ENCODE measurements around the gene PTPDC1.

PTPDC1 gene

GRCh38 chr9:94084314-94084713 is at the start of gene PTPDC1:
Gene PTPDC1 (plus strand): TSS chr9:94084464. CDS start chr9:94084531, 67 bp downstream.
- Histone ChIP-seq H3K9ac (ENCODE audit: insufficient read length) (no peak within 1 kb of the TSS), H3K9me3 (ENCODE audit: low read depth, low read length) (no peaks in the 10 kb centered on the region), H3K27ac (no peak within 1 kb of the TSS), H3K36me3 (ENCODE audit: insufficient read depth, low read length) (no peaks in the 10 kb centered on the region), H3K4me3 (no peak within 1 kb of the TSS)
- no peak for DNase-seq (ENCODE audit: low read depth, low spot score)
- TF ChIP-seq POLR2AphosphoS5 (IDR thresholded peaks at IDR 0.05; ENCODE audit: borderline replicate concordance, low read depth, low read length) (no peak), FOXP2 (optimal IDR thresholded peaks at IDR 0.05; ENCODE audit: control extremely low read depth, extremely low read length, insufficient read depth) (no peak)

GRCh38 chr9:94034511-94034910 is 49.8 kb upstream of the PTPDC1 start:
- Histone ChIP-seq H3K27ac (no peak overlapping the region), H3K36me3 (ENCODE audit: insufficient read depth, low read length) (no peaks in the 10 kb centered on the region), H3K4me3 (no peak overlapping the region), H3K9ac (ENCODE audit: insufficient read length) (no peak overlapping the region), H3K9me3 (ENCODE audit: low read depth, low read length) (no peaks in the 10 kb centered on the region)
- TF ChIP-seq FOXP2 (optimal IDR thresholded peaks at IDR 0.05; ENCODE audit: control extremely low read depth, extremely low read length, insufficient read depth) (no peak), POLR2AphosphoS5 (IDR thresholded peaks at IDR 0.05; ENCODE audit: borderline replicate concordance, low read depth, low read length) (no peak), EZH2 (IDR thresholded peaks at IDR 0.05) (no peak)
- no peak for DNase-seq (ENCODE audit: low read depth, low spot score)

GRCh38 chr9:94039786-94040185 is 44.5 kb upstream of the PTPDC1 start:
- TF ChIP-seq EZH2 (IDR thresholded peaks at IDR 0.05) (no peak), FOXP2 (optimal IDR thresholded peaks at IDR 0.05; ENCODE audit: control extremely low read depth, extremely low read length, insufficient read depth) (no peak), POLR2AphosphoS5 (IDR thresholded peaks at IDR 0.05; ENCODE audit: borderline replicate concordance, low read depth, low read length) (no peak)
- H3K4me3 ChIP-seq, result no peak overlapping the region
- no peak overlapping the region for H3K9ac ChIP-seq (ENCODE audit: insufficient read length)
- H3K9me3 ChIP-seq (ENCODE audit: low read depth, low read length), result no peaks in the 10 kb centered on the region
- H3K36me3 ChIP-seq (ENCODE audit: insufficient read depth, low read length), result no peaks in the 10 kb centered on the region
- H3K27ac ChIP-seq, result no peak overlapping the region
- DNase-seq (ENCODE audit: low read depth, low spot score), result no peak

DNA sequence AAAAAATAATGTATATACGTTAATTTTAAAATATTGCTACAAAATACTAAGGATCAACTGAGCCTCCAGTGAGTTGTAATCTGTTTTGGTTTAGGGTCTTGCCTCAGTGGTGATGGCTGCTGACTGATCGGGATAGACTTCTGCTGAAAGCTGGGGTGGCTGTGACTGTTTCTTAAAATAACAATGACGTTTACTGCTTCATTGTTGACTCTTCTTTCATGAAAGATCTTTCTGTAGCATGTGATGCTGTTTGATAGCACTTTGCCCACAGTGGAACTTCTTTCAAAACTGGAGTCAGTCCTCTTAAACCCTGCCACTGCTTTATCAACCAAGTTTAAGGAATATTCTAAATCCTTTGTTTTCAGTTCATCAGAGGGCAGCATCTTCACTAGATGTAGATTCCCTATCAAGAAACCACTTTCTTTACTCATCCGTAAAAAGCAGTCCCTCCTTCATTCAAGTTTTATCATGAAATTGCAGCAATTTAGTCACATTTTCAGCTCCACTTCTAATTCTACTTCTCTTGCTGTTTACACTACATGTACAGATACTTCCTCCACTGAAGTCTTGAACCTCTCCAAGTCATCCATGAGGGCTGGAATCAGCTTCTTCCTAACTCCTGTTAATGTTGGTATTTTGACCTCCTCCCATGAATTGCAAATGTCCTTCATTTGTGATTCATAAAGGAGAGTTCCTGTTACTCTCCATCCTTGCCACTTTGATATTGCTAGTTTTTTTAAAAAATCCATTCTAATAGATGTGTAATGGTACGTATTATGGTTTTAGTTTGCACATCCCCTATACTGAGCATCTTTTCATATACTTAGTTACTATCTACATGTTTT is 41.5 kb upstream of the PTPDC1 start:
- TF ChIP-seq POLR2AphosphoS5 (IDR thresholded peaks at IDR 0.05; ENCODE audit: borderline replicate concordance, low read depth, low read length), result no peak
- no peak for TF ChIP-seq EZH2 (IDR thresholded peaks at IDR 0.05)
- no peak for TF ChIP-seq FOXP2 (optimal IDR thresholded peaks at IDR 0.05; ENCODE audit: control extremely low read depth, extremely low read length, insufficient read depth)
- Histone ChIP-seq H3K27ac (no peak overlapping the region), H3K4me3 (no peak overlapping the region), H3K9me3 (ENCODE audit: low read depth, low read length) (no peaks in the 10 kb centered on the region), H3K36me3 (ENCODE audit: insufficient read depth, low read length) (no peaks in the 10 kb centered on the region), H3K9ac (ENCODE audit: insufficient read length) (no peak overlapping the region)
- DNase-seq (ENCODE audit: low read depth, low spot score), result no peak

DNA sequence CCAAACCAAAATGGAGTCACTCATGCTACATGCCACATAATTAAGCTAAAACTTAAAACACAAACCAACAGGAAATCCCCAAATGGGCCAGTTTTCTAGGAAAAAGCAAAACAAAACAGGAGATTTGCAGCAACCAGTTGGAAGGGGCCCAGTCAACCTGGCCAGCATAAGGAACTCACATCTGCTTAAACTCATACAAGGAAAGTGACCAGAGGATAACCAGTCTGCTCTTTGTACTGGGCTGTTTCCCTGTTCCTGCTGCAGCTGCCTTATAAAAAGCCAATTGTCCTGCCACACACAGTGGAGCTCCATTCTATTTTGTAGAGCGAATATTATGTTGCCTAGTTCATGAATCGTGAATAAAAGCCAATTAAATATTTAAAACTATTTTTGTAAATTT is 29.5 kb upstream of the PTPDC1 start:
- no peak overlapping the region for H3K27ac ChIP-seq
- DNase-seq (ENCODE audit: low read depth, low spot score), result no peak
- H3K9me3 ChIP-seq (ENCODE audit: low read depth, low read length), result no peaks in the 10 kb centered on the region
- H3K36me3 ChIP-seq (ENCODE audit: insufficient read depth, low read length), result no peaks in the 10 kb centered on the region
- H3K9ac ChIP-seq (ENCODE audit: insufficient read length), result no peak overlapping the region
- H3K4me3 ChIP-seq, result no peak overlapping the region
- no peak for TF ChIP-seq EZH2 (IDR thresholded peaks at IDR 0.05)
- no peak for TF ChIP-seq FOXP2 (optimal IDR thresholded peaks at IDR 0.05; ENCODE audit: control extremely low read depth, extremely low read length, insufficient read depth)
- TF ChIP-seq POLR2AphosphoS5 (IDR thresholded peaks at IDR 0.05; ENCODE audit: borderline replicate concordance, low read depth, low read length), result no peak

DNA sequence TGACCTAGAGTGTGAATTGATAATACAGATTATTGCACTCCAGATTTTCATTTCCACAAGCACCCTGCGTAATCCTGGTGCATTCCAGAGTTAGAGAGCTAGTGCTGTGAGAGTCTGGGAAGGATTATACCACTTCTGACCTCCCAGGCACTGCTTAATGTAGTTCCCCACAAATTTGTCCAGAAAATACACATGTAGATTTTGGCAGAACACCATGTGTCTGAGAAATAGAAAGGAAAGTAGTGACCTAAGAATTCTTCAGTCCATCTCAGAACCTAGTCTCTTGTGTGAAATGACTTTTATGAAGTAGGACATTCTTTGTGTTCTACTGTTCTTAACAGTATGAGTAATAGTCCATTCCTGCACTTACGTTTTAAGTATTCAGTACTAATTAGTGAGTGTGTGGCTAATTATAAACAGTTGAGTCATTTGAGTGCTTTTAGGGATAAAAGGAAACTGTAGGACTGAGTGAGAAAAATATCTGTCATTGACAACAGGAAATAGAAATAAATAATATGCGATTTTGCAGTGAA is 27.8 kb upstream of the PTPDC1 start:
- Histone ChIP-seq H3K9me3 (ENCODE audit: low read depth, low read length) (no peaks in the 10 kb centered on the region), H3K4me3 (no peak overlapping the region), H3K27ac (no peak overlapping the region), H3K36me3 (ENCODE audit: insufficient read depth, low read length) (no peaks in the 10 kb centered on the region), H3K9ac (ENCODE audit: insufficient read length) (no peak overlapping the region)
- DNase-seq (ENCODE audit: low read depth, low spot score), result no peak
- TF ChIP-seq EZH2 (IDR thresholded peaks at IDR 0.05) (no peak), FOXP2 (optimal IDR thresholded peaks at IDR 0.05; ENCODE audit: control extremely low read depth, extremely low read length, insufficient read depth) (no peak), POLR2AphosphoS5 (IDR thresholded peaks at IDR 0.05; ENCODE audit: borderline replicate concordance, low read depth, low read length) (no peak)

DNA sequence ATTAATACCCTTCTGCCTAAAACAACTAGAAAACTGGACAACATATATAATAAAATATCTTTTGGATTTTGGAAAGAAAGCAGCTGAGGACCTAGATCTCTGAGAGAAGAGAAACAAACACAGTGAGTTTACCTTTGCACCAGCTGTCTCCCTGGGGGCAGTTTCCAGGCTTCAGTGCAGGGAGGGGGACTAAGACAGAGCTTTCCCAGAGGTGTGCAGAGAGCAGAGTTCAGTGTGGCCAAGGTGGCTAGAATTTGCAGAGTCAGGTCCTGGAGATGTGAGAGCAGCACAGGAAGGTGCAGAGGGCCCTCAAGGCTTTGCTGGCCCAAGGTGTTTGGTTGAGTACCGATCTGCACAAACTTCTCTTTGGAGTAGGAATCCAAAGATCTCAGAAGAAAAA is 26.3 kb upstream of the PTPDC1 start:
- no peaks in the 10 kb centered on the region for H3K36me3 ChIP-seq (ENCODE audit: insufficient read depth, low read length)
- H3K9me3 ChIP-seq (ENCODE audit: low read depth, low read length), result no peaks in the 10 kb centered on the region
- H3K27ac ChIP-seq, result no peak overlapping the region
- H3K9ac ChIP-seq (ENCODE audit: insufficient read length), result no peak overlapping the region
- no peak overlapping the region for H3K4me3 ChIP-seq
- DNase-seq (ENCODE audit: low read depth, low spot score), result no peak
- TF ChIP-seq POLR2AphosphoS5 (IDR thresholded peaks at IDR 0.05; ENCODE audit: borderline replicate concordance, low read depth, low read length), result no peak

- no peak for TF ChIP-seq EZH2 (IDR thresholded peaks at IDR 0.05)
- no peak for TF ChIP-seq POLR2AphosphoS5 (IDR thresholded peaks at IDR 0.05; ENCODE audit: borderline replicate concordance, low read depth, low read length)
Measured at GRCh38 chr9:94061864-94062263, 22.4 kb upstream of the PTPDC1 start.

DNA sequence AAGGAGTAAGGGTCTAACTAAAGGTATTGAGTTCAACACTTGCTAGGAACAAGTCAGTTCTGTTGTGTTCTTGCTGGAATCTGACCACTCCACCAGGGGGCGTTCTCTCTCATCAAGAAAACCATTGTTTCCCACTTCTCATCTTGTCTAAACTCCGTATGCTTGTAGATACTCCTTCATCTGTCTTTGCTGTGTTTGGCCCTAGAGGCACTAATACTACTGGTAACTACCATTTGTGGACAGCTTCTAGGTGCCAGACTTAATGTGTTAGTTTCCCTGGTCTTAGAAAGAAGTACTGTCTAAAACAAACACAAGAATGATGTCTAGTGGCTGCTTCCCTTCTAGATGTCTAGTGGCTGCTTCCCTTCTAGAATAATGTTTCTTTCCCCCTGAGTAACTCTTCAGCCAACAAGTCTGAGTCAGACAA is 18.7 kb upstream of the PTPDC1 start:
- no peak overlapping the region for H3K4me3 ChIP-seq
- no peaks in the 10 kb centered on the region for H3K36me3 ChIP-seq (ENCODE audit: insufficient read depth, low read length)
- H3K9me3 ChIP-seq (ENCODE audit: low read depth, low read length), result no peaks in the 10 kb centered on the region
- no peak overlapping the region for H3K9ac ChIP-seq (ENCODE audit: insufficient read length)
- TF ChIP-seq POLR2AphosphoS5 (IDR thresholded peaks at IDR 0.05; ENCODE audit: borderline replicate concordance, low read depth, low read length) (no peak), EZH2 (IDR thresholded peaks at IDR 0.05) (no peak), FOXP2 (optimal IDR thresholded peaks at IDR 0.05; ENCODE audit: control extremely low read depth, extremely low read length, insufficient read depth) (no peak)
- peak; percentile 67 for DNase-seq (ENCODE audit: low read depth, low spot score)
- H3K27ac ChIP-seq, result no peak overlapping the region

More at GRCh38 chr9:94061864-94062263, 22.4 kb upstream of the PTPDC1 start:
- Histone ChIP-seq H3K36me3 (ENCODE audit: insufficient read depth, low read length) (no peaks in the 10 kb centered on the region), H3K4me3 (no peak overlapping the region), H3K27ac (no peak overlapping the region), H3K9ac (ENCODE audit: insufficient read length) (no peak overlapping the region), H3K9me3 (ENCODE audit: low read depth, low read length) (no peaks in the 10 kb centered on the region)
- no peak for DNase-seq (ENCODE audit: low read depth, low spot score)

Data from SK-N-MC (cell line).